WTC11 (cell line): ENCODE measurements around the gene ST6GAL1. TPM values are rescaled to one million over a fixed set of nuclear protein-coding genes. Genes with fewer than 3 reads are reported as not detected.

ENCODE experiments used
- ATAC-seq: fragments of 200-7000 bp; cut with Tn5 transposase; 2 replicates; pipeline ENCODE4 v1.10.0; 2021; ENCODE audit warnings: mild to moderate bottlenecking, moderate library complexity
- CTCF ChIA-PET: fragments of 300-600 bp; sonication (Branson Sonifier 250); formaldehyde crosslinking; loops from one replicate; lab custom pipeline; 2021; ENCODE audit warnings: antibody characterized with exemption; lab: Charles Lee
- POLR2A ChIA-PET: fragments of 350-600 bp; sonication (Branson Sonifier 250); formaldehyde crosslinking; loops from one replicate; lab custom pipeline; 2021; ENCODE audit warnings: antibody characterized with exemption; lab: Charles Lee
- DNase-seq: peaks from one replicate; pipeline ENCODE4 v3.0.0; 2021; ENCODE audit warnings: low spot score
- H3K27ac Mint-ChIP-seq: 2 replicates; pipeline ENCODE4 v1.8.0; 2021; ENCODE audit warnings: mixed read lengths
- H3K27me3 Mint-ChIP-seq: 2 replicates; pipeline ENCODE4 v1.8.0; 2021; ENCODE audit warnings: low read depth, mild to moderate bottlenecking, moderate library complexity, mixed read lengths
- H3K36me3 Mint-ChIP-seq: 2 replicates; pipeline ENCODE4 v1.8.0; 2021; ENCODE audit warnings: mixed read lengths
- H3K4me1 Mint-ChIP-seq: 2 replicates; pipeline ENCODE4 v1.8.0; 2022; ENCODE audit warnings: mixed read lengths
- H3K4me3 Mint-ChIP-seq: 2 replicates; pipeline ENCODE4 v1.8.0; 2021; ENCODE audit warnings: mild to moderate bottlenecking, moderate library complexity, mixed read lengths
- H3K9me3 Mint-ChIP-seq: 2 replicates; pipeline ENCODE4 v1.8.0; 2021; ENCODE audit warnings: mixed read lengths
- ARID4B ChIP-seq: sonication (generic); formaldehyde crosslinking; IDR thresholded peaks from 2 replicates; pipeline ENCODE4 v1.8.0; 2023; ENCODE audit warnings: missing genetic modification reagents, mild to moderate bottlenecking, borderline replicate concordance
- ELF4 ChIP-seq: sonication (generic); formaldehyde crosslinking; IDR thresholded peaks from 2 replicates; pipeline ENCODE4 v1.8.1; 2022; ENCODE audit warnings: low read depth, mild to moderate bottlenecking, moderate library complexity, missing genetic modification reagents
- ETV6 ChIP-seq: sonication (generic); formaldehyde crosslinking; IDR thresholded peaks from 2 replicates; pipeline ENCODE4 v1.8.1; 2022; ENCODE audit warnings: mild to moderate bottlenecking, missing genetic modification reagents
- FOXJ3 ChIP-seq: sonication (generic); formaldehyde crosslinking; IDR thresholded peaks from 2 replicates; pipeline ENCODE4 v1.9.0; 2021; ENCODE audit warnings: missing genetic modification reagents, mild to moderate bottlenecking, borderline replicate concordance
- FOXP1 ChIP-seq: sonication (generic); formaldehyde crosslinking; IDR thresholded peaks from 2 replicates; pipeline ENCODE4 v1.8.0; 2022; ENCODE audit warnings: missing genetic modification reagents, mild to moderate bottlenecking, moderate library complexity, borderline replicate concordance
- GTF2I ChIP-seq: fragments of 250-450 bp; sonication (Bioruptor Pico); conservative IDR thresholded peaks from 2 replicates; pipeline ENCODE4 v1.4.0; 2021; ENCODE audit warnings: mild to moderate bottlenecking
- MXD4 ChIP-seq: fragments of 250-450 bp; sonication (Bioruptor Pico); IDR thresholded peaks from 2 replicates; pipeline ENCODE4 v1.8.0; 2021; ENCODE audit warnings: mild to moderate bottlenecking, moderate library complexity, borderline replicate concordance
- MYBL2 ChIP-seq: sonication (generic); formaldehyde crosslinking; IDR thresholded peaks from 2 replicates; pipeline ENCODE4 v1.8.1; 2023; ENCODE audit warnings: mild to moderate bottlenecking, moderate library complexity, missing genetic modification reagents
- NR2C2 ChIP-seq: sonication (generic); formaldehyde crosslinking; IDR thresholded peaks from 2 replicates; pipeline ENCODE4 v1.8.0; 2022; ENCODE audit warnings: mild to moderate bottlenecking, missing genetic modification reagents
- OVOL2 ChIP-seq: fragments of 250-450 bp; sonication (Bioruptor Pico); IDR thresholded peaks from 2 replicates; pipeline ENCODE4 v1.9.0; 2021; ENCODE audit warnings: mild to moderate bottlenecking, borderline replicate concordance
- RORB ChIP-seq: fragments of 250-450 bp; sonication (Bioruptor Pico); IDR thresholded peaks from 2 replicates; pipeline ENCODE4 v1.9.0; 2021; ENCODE audit warnings: mild to moderate bottlenecking
- SOX15 ChIP-seq: fragments of 250-450 bp; sonication (Bioruptor Pico); IDR thresholded peaks from 2 replicates; pipeline ENCODE4 v1.9.0; 2021; ENCODE audit warnings: mild to moderate bottlenecking
- ZNF263 ChIP-seq: sonication (generic); formaldehyde crosslinking; IDR thresholded peaks from 2 replicates; pipeline ENCODE4 v1.8.1; 2022; ENCODE audit warnings: low read depth, mild to moderate bottlenecking, moderate library complexity, missing genetic modification reagents
- ZNF423 ChIP-seq: fragments of 250-450 bp; sonication (Bioruptor Pico); IDR thresholded peaks from 2 replicates; pipeline ENCODE4 v2.1.2; 2022; ENCODE audit warnings: mild to moderate bottlenecking, moderate library complexity
- total RNA-seq: library from RNA; stranded (reverse); gene quantifications from 3 replicates; pipeline ENCODE4 v1.2.3, GENCODE V29; 2021
- TF ChIP-seq, protein P1 (sequence below): sonication (generic); formaldehyde crosslinking; IDR thresholded peaks from 2 replicates; pipeline ENCODE4 v1.8.0; 2022; ENCODE audit warnings: mild to moderate bottlenecking, missing genetic modification reagents
- TF ChIP-seq, protein P2 (sequence below): sonication (generic); formaldehyde crosslinking; IDR thresholded peaks from 2 replicates; pipeline ENCODE4 v1.8.1; 2023; ENCODE audit warnings: mild to moderate bottlenecking, missing genetic modification reagents, borderline replicate concordance

The ST6GAL1 gene
- total RNA-seq, 1 experiment from 2014 or later, result 87.5 TPM

GRCh38 chr3:187069857-187070516 is 139.7 kb downstream of the ST6GAL1 start:
- ATAC-seq, result no peak
- Mint-ChIP-seq H3K36me3 (peaks cover 53% of the 10 kb centered on the region), H3K27ac (no peak overlapping the region), H3K4me3 (no peak overlapping the region), H3K4me1 (peaks cover 23% of the 10 kb centered on the region), H3K27me3 (no peaks in the 10 kb centered on the region), H3K9me3 (peaks cover 7% of the 10 kb centered on the region)
- POLR2A ChIA-PET, result no interaction called here
- no peak for DNase-seq
- TF ChIP-seq GTF2I (CRISPR knock-in tag) (0 out of 2 replicates have a peak, but pooled peaks have one; percentile 22), MYBL2 (CRISPR knock-in tag) (no peak)
- TF ChIP-seq, protein P1, sequence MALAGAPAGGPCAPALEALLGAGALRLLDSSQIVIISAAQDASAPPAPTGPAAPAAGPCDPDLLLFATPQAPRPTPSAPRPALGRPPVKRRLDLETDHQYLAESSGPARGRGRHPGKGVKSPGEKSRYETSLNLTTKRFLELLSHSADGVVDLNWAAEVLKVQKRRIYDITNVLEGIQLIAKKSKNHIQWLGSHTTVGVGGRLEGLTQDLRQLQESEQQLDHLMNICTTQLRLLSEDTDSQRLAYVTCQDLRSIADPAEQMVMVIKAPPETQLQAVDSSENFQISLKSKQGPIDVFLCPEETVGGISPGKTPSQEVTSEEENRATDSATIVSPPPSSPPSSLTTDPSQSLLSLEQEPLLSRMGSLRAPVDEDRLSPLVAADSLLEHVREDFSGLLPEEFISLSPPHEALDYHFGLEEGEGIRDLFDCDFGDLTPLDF (CRISPR knock-in tag), result no peak
- CTCF ChIA-PET, result no interaction called here

- no peaks in the 10 kb centered on the region for H3K27me3 Mint-ChIP-seq
- POLR2A ChIA-PET, result no interaction called here
- CTCF ChIA-PET, result interaction anchor here (0.8 kb wide), 1 partner anchor 41 kb away, joined by 3 read pairs; no protein-coding TSS in a partner anchor
- TF ChIP-seq, protein P2, sequence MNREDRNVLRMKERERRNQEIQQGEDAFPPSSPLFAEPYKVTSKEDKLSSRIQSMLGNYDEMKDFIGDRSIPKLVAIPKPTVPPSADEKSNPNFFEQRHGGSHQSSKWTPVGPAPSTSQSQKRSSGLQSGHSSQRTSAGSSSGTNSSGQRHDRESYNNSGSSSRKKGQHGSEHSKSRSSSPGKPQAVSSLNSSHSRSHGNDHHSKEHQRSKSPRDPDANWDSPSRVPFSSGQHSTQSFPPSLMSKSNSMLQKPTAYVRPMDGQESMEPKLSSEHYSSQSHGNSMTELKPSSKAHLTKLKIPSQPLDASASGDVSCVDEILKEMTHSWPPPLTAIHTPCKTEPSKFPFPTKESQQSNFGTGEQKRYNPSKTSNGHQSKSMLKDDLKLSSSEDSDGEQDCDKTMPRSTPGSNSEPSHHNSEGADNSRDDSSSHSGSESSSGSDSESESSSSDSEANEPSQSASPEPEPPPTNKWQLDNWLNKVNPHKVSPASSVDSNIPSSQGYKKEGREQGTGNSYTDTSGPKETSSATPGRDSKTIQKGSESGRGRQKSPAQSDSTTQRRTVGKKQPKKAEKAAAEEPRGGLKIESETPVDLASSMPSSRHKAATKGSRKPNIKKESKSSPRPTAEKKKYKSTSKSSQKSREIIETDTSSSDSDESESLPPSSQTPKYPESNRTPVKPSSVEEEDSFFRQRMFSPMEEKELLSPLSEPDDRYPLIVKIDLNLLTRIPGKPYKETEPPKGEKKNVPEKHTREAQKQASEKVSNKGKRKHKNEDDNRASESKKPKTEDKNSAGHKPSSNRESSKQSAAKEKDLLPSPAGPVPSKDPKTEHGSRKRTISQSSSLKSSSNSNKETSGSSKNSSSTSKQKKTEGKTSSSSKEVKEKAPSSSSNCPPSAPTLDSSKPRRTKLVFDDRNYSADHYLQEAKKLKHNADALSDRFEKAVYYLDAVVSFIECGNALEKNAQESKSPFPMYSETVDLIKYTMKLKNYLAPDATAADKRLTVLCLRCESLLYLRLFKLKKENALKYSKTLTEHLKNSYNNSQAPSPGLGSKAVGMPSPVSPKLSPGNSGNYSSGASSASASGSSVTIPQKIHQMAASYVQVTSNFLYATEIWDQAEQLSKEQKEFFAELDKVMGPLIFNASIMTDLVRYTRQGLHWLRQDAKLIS (CRISPR knock-in tag), result no peak
- TF ChIP-seq ELF4 (CRISPR knock-in tag) (no peak), ZNF423 (CRISPR knock-in tag) (no peak), OVOL2 (CRISPR knock-in tag) (no peak), FOXJ3 (CRISPR knock-in tag) (no peak), ETV6 (CRISPR knock-in tag) (no peak), NR2C2 (CRISPR knock-in tag) (no peak), ZNF263 (CRISPR knock-in tag) (no peak), MXD4 (CRISPR knock-in tag) (no peak), SOX15 (CRISPR knock-in tag) (no peak), FOXP1 (CRISPR knock-in tag) (no peak), ARID4B (CRISPR knock-in tag) (no peak), RORB (CRISPR knock-in tag) (no peak)
- no peak overlapping the region for H3K4me3 Mint-ChIP-seq
- ATAC-seq (peak; percentile 37), DNase-seq (no peak)
- peaks cover 69% of the 10 kb centered on the region for H3K36me3 Mint-ChIP-seq
- peaks cover 13% of the 10 kb centered on the region for H3K4me1 Mint-ChIP-seq
- H3K9me3 Mint-ChIP-seq, result peaks cover 7% of the 10 kb centered on the region
- peak overlapping the region; percentile 42; the same call in 1 of the 2 replicates for H3K27ac Mint-ChIP-seq
These were observed 141.8 kb downstream of the ST6GAL1 start for GRCh38 chr3:187072102-187072501.
